Neural cell (in vitro differentiated cells): ENCODE data around the gene FAF1.

Source experiments
- CTCF ChIP-seq: fragments of 450-650 bp; IDR thresholded peaks from 2 replicates; pipeline ENCODE4 v1.5.1; 2014; ENCODE audit warnings: antibody characterized with exemption, mild to moderate bottlenecking, moderate library complexity; ENCODE audit not compliant: poor library complexity, severe bottlenecking
- EZH2 ChIP-seq: fragments of 200-600, 300-800 bp; shearing (Covaris generic), sonication (generic); IDR thresholded peaks from 2 replicates; pipeline ENCODE4 v1.6.1; 2014; ENCODE audit warnings: antibody characterized with exemption, low read length, borderline replicate concordance, mild to moderate bottlenecking; ENCODE audit not compliant: insufficient read depth, poor library complexity, severe bottlenecking
- MXI1 ChIP-seq: fragments of 450-650 bp; conservative IDR thresholded peaks from 2 replicates; pipeline ENCODE4 v1.6.1; 2014; ENCODE audit warnings: antibody characterized with exemption, mild to moderate bottlenecking; ENCODE audit not compliant: poor library complexity, severe bottlenecking
- POLR2AphosphoS5 ChIP-seq: IDR thresholded peaks from 2 replicates; pipeline ENCODE4 v1.6.1; 2012
- RAD21 ChIP-seq: fragments of 450-650 bp; conservative IDR thresholded peaks from 2 replicates; pipeline ENCODE4 v1.6.1; 2014; ENCODE audit warnings: antibody characterized with exemption, mild to moderate bottlenecking, moderate library complexity
- SMC3 ChIP-seq: fragments of 450-650 bp; conservative IDR thresholded peaks from 2 replicates; pipeline ENCODE4 v1.6.1; 2014; ENCODE audit warnings: antibody characterized with exemption, mild to moderate bottlenecking, moderate library complexity; ENCODE audit not compliant: poor library complexity
- TAF1 ChIP-seq: IDR thresholded peaks from 2 replicates; pipeline ENCODE4 v1.6.1; 2012; ENCODE audit warnings: low read depth
- TF ChIP-seq, protein P1 (sequence below): IDR thresholded peaks from 2 replicates; pipeline ENCODE4 v1.6.1; 2012; ENCODE audit warnings: borderline replicate concordance

DNA sequence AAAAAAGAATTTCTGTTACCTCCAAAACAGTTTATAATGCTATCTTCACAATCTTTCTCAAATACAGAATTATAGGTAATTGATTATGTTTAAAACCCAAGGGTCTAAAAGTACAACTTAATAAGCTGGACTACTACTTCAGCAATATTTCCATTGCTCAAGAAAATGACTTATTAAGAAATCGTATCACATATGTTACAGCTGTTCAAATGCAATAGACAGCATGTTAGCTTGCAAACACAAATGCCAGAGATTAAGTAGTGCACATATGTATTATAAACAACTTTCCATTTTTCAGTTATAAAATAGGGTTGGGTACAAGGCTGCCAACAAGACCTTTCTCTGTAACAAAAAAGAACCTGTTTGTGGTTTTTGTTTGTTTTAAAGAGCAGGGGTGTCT lies 325.8 kb downstream of the FAF1 start:
- no peak for TF ChIP-seq SMC3
- TF ChIP-seq MXI1: no peak
- TF ChIP-seq CTCF: no peak
- no peak for TF ChIP-seq RAD21
- TF ChIP-seq POLR2AphosphoS5: no peak
- no peak for TF ChIP-seq EZH2
- no peak for TF ChIP-seq TAF1
- TF ChIP-seq, protein P1, sequence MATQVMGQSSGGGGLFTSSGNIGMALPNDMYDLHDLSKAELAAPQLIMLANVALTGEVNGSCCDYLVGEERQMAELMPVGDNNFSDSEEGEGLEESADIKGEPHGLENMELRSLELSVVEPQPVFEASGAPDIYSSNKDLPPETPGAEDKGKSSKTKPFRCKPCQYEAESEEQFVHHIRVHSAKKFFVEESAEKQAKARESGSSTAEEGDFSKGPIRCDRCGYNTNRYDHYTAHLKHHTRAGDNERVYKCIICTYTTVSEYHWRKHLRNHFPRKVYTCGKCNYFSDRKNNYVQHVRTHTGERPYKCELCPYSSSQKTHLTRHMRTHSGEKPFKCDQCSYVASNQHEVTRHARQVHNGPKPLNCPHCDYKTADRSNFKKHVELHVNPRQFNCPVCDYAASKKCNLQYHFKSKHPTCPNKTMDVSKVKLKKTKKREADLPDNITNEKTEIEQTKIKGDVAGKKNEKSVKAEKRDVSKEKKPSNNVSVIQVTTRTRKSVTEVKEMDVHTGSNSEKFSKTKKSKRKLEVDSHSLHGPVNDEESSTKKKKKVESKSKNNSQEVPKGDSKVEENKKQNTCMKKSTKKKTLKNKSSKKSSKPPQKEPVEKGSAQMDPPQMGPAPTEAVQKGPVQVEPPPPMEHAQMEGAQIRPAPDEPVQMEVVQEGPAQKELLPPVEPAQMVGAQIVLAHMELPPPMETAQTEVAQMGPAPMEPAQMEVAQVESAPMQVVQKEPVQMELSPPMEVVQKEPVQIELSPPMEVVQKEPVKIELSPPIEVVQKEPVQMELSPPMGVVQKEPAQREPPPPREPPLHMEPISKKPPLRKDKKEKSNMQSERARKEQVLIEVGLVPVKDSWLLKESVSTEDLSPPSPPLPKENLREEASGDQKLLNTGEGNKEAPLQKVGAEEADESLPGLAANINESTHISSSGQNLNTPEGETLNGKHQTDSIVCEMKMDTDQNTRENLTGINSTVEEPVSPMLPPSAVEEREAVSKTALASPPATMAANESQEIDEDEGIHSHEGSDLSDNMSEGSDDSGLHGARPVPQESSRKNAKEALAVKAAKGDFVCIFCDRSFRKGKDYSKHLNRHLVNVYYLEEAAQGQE: no peak
